NCI-H2171 (cell line): Measurements from ENCODE around the gene RPRML.

ENCODE experiments used
- DNase-seq: peaks from one replicate; lab custom pipeline; 2025; lab: John Stamatoyannopoulos, UW

The RPRML gene

GRCh38 chr17:46944931-46945330 lies 34.1 kb downstream of the RPRML start:
- no peak for DNase-seq

- DNase-seq = no peak
These were observed 35.3 kb downstream of the RPRML start for GRCh38 chr17:46943501-46944393.

GRCh38 chr17:46943218-46943500 lies 35.9 kb downstream of the RPRML start:
- DNase-seq = no peak

GRCh38 chr17:46942441-46943217 lies 36.4 kb downstream of the RPRML start:
- DNase-seq = peak; percentile 41

- peak; percentile 50 for DNase-seq
These were observed 38.2 kb downstream of the RPRML start for GRCh38 chr17:46940692-46941404.

- DNase-seq = no peak
These were observed 43.3 kb downstream of the RPRML start for GRCh38 chr17:46935658-46936266.

- DNase-seq = no peak
These were observed 47.5 kb downstream of the RPRML start for GRCh38 chr17:46931596-46931995.

GRCh38 chr17:46930051-46930450 lies 49.0 kb downstream of the RPRML start:
- DNase-seq = no peak

- no peak for DNase-seq
These were observed 49.6 kb downstream of the RPRML start for GRCh38 chr17:46929413-46929812.

GRCh38 chr17:46928467-46929261 lies 50.4 kb downstream of the RPRML start:
- no peak for DNase-seq
